T-helper 9 cell (primary cell): ENCODE data around the gene IRAK2.
A peak's percentile ranks its signal among the peaks of the same experiment; 100 is the strongest.
"Not testable (repeated sequence)": the region's sequence is repeated elsewhere in the genome, so short reads cannot be mapped to it uniquely, and the experiment has no call there.

ENCODE experiments used
- DNase-seq: peaks from one replicate; pipeline ENCODE4 v3.0.0-alpha.2; 2020
- total RNA-seq, 2 donors: gene quantifications; one replicate each; lab custom pipeline; 2026; lab: John Stamatoyannopoulos, UW

IRAK2 gene, protein sequence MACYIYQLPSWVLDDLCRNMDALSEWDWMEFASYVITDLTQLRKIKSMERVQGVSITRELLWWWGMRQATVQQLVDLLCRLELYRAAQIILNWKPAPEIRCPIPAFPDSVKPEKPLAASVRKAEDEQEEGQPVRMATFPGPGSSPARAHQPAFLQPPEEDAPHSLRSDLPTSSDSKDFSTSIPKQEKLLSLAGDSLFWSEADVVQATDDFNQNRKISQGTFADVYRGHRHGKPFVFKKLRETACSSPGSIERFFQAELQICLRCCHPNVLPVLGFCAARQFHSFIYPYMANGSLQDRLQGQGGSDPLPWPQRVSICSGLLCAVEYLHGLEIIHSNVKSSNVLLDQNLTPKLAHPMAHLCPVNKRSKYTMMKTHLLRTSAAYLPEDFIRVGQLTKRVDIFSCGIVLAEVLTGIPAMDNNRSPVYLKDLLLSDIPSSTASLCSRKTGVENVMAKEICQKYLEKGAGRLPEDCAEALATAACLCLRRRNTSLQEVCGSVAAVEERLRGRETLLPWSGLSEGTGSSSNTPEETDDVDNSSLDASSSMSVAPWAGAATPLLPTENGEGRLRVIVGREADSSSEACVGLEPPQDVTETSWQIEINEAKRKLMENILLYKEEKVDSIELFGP
- total RNA-seq = 7.7 to 18.4 reads per million in 2 donors

DNA sequence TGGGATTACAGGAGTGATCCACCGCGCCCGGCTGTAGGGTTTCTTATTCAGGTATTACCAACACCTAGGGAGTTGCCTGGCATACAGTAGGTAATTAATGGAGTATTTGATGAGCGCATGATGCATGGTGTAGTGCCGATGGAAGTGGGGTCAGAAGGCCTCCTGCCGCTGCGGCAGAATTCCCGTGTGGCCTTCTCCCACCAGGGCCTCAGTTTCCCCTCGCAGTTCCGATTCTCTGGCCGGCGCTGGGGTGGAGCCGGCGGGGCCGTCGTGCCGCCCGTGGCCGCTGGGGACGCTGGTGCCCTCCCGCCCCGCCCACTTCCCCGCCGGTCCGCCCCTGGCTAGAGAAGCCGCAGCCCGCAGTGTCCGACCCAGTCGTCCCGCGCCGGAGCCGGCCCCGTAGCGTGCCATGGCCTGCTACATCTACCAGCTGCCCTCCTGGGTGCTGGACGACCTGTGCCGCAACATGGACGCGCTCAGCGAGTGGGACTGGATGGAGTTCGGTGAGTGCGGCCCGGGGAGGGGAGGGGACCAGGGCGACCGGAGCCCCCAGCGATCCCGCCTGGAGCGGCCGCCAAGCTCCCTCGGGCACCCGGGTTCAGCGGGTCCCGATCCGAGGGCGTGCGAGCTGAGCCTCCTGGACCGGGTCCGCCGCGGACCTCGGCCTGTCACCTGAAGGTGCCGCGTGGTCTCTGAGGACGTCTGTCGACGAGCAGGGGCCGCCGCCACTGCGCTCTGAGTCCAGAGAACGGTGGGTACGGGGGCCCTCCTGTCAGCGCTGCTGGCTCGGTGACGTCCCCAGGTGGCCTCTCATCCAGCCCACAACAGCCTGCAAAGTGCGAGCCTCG is at the start of gene IRAK2:
Gene IRAK2 (plus strand): TSS at position 374 of the 848 bp plus-strand sequence. CDS start 36 bp downstream, at position 410.
- DNase-seq = peak; percentile 56

DNA sequence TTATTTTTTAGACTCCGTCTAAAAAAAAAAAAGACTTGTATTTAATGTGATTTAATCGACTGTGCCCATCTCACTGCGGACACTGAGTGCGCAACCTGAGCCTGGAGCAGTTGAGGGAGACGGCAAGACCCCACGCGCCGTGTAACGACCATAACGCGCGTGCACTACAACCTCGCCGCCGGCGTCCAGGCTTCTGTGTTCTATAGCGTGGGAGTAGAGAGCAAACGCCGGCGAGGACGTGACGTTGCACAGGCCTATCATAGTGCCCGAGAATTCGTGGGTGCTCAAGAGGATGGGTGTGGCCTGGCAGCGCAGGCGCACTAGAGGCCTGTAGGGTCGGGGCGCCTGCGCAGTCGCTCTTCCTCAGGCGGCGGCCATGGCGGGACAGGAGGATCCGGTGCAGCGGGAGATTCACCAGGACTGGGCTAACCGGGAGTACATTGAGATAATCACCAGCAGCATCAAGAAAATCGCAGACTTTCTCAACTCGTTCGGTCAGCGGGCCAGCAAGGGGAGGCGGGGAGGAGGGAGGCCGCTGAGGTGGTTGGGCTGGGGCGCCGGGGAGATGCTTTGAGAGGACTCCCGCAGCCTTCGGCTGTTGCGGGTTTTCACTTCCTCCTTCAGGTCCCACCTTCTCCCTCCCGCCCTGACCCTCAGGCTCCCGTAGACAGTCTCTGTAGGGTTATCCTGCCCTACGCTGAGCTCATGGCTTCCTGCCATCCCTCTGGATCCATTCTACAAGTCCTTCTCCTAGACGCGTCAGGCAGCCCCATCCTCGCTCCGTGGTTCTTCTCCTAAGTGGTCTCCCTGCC is 49.2 kb upstream of the IRAK2 start, which contains the start of gene BRK1:
Gene BRK1 (plus strand): TSS at position 350 of the 812 bp plus-strand sequence. CDS start 27 bp downstream, at position 377.
- peak; percentile 87 for DNase-seq

DNA sequence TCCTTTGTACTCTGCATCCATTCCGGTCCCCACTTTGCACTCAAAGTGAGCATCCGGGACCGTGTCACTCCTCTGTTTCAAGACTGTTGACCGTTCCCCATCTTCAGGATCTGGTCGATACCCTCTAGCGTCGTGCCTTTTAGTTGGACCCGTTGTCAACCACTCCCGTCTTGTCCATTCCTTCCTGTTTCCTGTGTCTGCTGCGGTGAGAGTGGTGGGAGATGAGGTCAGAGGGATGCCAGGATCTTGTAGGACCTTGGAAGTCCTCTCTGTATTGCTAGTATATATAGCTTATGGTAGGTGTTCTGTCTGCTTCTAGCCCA is 48.6 kb upstream of the IRAK2 start:
- DNase-seq = no peak

DNA sequence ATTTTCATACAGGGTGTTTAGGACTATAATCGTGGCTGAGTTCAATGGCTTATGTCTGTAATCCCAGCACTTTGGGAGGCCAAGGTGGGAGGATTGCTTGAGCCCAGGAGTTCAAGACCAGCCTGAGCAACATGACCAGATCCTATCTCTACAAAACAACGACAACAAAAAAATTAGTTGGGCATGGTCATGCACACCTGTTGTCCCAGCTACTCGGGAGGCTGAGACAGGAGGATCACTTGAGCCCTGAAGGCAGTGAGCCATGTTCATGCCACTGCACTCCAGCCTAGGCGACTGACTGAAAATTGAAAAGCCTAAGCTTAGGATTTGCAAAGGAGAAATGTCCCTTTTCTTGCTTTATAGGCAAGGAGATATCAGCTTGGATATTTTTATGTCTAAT is 47.8 kb upstream of the IRAK2 start:
- DNase-seq = no peak

DNA sequence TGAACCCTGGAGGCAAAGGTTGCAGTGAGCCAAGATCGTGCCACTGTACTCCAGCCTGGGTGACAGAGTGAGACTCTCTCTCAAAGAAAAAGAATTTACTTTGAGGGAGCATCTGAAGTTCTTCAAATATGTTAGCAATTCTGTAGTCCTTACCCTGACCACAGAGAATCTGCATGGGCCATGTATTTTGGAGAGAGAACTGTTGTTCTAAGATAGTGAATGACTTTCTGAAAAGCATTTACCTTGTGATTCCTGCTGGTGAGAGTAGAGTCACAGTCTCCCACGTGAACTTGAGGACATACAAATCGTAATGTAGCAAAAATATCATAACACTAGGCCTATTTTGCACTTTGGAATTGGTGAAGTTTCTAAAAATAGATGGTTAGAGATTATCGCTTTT is 45.3 kb upstream of the IRAK2 start:
- no peak for DNase-seq

DNA sequence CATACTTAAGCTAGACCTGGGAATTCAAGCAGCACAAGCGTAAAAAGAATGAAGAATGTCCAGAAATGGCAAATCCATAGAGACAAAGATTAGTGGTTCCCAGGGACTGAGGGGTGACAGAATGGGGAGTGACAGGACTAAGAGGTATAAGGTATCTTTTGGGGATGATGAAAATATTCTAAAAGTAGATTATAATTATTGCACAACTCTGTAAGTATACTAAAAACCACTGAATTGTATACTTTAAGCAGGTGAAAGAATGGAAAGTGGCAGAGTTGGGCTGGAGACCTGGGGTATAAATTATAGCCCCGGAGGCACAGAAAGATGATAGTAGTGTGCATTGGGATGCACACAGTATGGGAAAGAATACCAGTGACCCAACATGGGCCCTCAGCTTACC is 43.7 kb upstream of the IRAK2 start:
- no peak for DNase-seq

DNA sequence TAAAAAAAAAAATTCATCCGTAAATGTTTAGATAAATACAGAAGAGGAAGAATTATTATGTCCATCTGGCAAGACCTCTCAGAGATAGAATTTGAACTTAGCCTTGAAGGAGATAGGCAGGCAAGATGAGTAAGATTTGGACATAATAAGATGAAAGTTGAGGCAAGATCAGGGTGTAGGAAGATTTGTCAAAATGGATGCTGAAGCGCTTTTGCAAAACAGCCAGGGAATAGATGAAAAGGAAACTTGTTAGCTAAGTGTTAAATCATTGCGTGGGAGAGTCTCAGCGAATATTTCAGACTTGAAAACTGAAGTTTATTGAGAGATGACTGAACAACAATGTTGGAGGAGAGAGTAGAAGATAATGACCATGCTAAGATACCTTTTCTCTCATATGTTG is 42.0 kb upstream of the IRAK2 start:
- DNase-seq = no peak

DNA sequence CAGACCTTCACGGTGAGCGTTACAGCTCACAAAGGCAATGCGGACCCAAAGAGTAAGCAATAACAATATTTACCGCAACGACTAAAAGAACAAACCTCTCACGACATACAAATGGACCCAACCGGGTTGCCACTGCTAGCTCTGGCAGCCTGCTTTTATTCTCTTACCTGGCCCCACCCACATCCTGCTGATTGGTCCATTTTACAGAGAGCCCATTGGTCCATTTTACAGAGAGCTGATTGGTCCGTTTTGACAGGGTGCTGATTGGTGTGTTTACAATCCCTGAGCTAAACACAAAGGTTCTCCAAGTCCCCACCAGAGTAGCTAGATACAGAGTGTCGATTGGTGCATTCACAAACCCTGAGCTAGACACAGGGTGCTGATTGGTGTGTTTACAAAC is 28.8 kb upstream of the IRAK2 start:
- DNase-seq = not testable (repeated sequence)

DNA sequence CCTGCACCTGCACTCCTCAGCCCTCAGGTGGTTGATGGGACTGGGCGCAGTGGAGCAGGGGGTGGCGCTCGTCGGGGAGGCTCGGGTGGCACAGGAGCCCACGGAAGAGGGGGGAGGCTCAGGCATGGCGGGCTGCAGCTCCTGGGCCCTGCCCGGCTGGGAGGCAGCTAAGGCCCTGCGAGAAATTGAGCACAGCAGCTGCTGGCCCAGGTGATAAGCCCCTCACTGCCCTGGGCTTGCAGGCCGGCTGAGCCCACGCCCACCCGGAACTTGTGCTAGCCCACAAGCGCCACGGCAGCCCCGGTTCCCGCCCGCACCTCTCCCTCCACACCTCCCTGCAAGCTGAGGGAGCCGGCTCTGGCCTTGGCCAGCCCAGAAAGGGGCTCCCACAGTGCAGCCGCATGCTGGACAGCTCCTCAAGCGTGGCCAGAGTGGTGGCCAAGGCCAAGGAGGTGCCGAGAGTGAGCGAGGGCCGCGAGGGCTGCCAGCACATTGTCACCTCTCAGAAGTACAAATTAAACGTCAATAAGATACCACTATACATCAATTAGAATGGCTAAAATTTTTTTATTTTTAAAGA is 28.2 kb upstream of the IRAK2 start:
- DNase-seq = no peak

DNA sequence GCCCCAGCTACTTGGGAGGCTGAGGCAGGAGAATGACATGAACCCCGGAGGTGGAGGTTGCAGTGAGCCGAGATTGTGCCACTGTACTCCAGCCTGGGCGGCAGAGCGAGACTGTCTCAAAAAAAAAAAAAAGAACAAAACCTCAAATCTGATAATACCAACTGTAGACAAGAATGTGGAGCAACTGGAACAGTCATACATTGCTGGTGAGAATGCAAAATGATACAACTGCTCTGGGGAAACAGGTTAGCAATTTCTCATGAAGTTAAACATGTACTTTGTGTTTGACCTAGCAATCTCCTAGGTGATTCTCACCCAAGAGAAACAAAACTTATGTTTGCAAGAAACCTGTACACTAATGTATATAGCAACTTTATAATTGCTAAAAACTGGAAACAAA is 27.5 kb upstream of the IRAK2 start:
- DNase-seq = no peak

DNA sequence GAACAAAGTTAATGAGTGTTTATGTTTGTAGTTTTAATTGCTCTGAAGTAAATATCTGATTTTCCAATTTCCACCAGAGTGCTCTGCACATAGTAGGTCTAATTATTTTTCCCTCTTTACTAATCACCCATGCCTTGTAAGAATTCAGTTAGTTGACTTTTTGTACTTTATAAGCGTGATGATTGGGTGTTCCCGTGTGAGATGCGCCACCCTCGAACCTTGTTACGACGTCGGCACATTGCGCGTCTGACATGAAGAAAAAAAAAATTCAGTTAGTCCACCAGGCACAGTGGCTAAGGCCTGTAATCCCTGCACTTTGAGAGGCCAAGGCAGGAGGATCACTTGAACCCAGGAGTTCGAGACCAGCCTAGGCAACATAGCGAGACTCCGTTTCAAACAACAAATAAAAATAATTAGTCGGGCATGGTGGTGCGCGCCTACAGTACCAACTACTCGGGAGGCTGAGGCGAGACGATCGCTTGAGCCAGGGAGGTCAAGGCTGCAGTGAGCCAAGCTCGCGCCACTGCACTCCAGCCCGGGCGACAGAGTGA is 23.6 kb upstream of the IRAK2 start:
- no peak for DNase-seq

DNA sequence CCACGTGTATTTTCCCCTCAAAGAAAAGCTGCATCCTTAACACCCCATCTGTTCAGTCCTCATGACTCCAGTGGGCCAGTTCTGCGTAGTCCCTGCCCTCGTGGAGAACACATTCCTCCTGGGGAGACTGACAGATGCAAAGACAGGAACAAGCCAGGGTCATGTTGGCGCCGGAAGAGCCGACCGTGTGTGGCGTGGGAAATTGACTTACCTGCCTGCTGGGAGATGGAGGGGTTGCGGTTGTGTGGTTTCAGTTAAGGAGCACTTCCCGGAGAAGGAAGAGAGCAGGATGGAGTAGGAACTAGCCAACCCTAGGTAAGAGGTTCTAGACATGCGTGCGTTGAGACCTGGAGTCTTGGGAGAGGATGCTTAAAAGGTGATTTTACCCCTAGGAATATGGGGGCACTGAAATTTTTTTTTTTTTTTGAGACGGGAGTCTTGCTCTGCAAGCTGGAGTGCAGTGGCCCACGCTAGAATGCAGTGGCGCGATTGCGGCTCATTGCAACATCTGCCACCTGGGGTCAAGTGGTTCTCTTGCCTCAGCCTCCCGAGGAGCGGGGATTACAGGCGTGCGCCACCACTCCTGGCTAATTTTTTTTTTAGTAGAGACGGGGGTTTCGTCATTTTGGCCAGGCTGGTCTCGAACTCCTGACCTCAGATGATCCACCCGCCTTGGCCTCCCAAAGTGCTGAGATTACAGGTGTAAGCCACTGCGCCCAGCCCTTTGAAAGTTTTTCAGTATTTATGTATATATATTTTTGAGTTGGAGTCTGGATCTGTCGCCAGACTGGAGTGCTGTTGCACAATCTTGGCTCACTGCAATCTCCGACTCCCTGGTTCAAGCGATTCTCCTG is 21.8 kb upstream of the IRAK2 start:
- peak; percentile 6 for DNase-seq

DNA sequence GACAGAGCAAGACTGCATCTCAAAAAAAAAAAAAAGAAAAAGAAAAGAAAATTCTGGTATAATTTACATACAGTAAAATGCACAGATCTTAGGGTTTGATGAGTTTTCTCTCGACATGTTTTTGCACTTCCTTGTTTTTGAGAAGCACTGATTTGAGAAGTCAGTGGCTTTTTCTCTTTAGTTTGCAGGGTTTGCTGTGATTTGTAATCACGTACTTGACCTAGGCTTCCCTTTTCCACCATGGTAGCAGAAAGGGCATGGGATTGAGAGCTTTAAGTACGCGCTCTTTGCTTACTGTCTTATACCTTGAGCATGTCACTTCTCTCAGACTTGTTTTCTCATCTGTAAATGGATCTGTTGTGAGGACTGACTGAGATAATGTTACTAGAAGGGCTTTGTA is 19.0 kb upstream of the IRAK2 start:
- no peak for DNase-seq

DNA sequence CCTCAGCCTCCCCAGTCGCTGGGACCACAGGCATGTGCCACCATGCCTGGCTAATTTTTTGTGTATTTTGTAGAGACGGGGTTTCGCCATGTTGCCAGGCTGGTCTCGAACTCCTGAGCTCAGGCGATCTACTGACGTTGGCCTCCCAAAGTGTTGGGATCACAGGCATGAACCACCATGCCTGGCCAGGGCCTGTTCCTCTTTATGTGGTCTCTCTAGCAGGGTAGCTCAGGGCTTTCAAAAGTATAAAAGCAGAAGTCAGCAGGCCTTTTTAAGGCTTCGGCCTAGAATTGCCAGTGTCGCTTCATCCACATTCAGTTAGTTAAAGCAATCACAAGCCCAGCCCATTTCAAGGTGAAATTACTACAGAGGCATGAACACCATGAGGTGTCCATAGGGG is 15.5 kb upstream of the IRAK2 start:
- no peak for DNase-seq

DNA sequence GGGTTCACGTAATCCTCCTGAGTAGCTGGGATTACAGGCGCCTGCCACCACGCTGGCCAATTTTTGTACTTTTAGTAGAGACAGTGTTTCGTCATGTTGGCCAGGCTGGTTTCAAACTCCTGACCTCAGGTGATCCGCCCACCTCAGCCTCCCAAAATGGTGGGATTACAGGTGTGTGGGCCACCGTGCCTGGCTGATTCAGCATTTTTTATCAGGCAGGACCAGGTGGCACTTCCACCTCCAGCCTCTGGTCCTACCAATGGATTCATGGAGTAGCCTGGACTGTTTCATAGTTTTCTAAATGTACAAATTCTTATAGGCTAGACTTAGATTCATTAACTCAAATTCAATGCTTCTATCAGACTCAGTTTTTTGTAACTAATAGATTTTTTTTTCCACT is 13.7 kb upstream of the IRAK2 start:
- DNase-seq = no peak

DNA sequence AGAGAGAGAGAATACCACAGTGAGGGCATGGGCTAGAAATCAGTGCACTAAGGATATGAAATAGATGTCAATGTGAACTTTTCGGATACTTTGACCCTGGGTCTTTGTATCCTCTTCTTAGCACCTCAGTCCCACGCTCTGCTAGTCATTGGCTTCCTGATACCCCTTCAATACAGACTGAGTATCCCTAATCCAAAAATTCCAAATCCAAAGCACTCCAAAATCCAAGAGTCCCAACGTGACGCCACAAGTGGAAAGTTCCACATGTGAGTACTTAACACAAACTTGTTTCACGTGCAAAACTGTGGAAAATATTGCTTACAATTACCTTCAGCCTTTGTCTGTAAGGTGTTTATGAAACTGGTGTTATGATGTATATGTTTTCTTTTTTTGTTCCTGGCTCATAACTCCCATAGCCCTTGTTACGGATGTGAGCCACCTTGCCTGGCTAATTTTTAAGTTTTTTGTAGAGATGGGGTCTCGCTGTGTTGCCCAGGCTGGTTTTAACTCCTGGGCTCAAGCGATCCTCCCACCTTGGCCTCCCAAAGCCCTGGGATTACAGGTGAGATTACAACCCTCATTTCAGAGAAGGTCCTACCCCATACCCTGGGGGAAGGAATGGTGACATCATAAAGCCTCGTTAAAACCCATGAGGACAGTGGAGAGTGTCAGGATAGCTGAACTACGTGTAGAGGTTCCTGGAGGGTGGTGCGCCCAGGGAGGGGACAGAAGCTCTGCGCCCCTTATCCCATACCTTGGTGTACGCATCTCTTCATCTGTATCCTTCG is 10.2 kb upstream of the IRAK2 start:
- no peak for DNase-seq

DNA sequence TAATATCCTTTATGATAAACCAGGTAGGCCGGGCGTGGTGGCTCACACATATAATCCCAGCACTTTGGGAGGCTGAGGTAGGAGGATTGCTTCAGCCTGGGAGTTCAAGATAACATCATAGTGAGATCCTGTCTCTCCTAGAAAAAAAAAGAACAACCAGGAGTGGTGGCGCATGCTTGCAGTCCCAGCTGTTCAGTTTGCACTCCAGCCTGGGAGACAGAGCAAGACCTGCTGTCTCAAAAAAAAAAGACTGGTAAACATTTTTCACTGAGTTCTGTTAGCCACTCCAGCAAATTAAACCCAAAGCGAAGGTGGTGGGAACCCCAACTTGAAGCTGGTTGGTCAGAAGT is 9.6 kb upstream of the IRAK2 start:
- DNase-seq = no peak

DNA sequence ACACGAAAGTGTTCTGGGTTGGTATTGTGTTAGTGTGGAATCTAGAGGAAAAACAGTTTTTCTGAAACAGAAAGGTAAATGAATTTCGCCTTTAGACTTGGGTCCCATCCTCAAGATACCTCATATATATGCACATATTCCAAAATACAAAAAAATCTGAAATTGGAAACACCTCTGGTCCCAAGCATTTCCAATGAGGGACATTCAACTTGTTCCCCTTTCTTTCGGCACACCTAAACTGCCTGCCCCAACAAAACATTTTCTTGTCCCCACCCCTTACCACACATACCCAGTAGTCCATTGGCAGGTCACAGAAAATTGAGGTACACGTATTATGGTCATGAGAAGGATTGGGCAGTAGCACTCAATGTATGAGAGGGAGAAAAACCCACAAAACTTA is 9.1 kb upstream of the IRAK2 start:
- no peak for DNase-seq

DNA sequence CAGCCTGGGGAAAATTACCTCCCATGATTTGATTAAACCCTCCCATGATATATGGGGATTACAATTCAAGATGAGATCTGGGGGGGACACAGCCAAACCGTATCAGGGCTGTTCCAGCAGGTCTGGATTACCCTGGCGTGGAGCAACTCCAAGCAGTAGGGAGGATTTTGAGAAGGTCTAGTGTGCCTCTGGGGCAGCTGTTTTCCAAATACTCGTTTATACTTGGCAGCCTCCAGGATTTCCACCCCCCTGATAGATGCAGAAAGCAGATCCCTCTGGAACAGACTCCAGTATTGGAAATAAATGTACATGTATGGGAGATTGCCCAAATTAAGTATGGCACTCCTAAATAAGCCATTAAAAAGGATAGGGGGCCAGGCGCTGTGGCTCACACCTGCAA is 7.7 kb upstream of the IRAK2 start:
- DNase-seq = no peak

DNA sequence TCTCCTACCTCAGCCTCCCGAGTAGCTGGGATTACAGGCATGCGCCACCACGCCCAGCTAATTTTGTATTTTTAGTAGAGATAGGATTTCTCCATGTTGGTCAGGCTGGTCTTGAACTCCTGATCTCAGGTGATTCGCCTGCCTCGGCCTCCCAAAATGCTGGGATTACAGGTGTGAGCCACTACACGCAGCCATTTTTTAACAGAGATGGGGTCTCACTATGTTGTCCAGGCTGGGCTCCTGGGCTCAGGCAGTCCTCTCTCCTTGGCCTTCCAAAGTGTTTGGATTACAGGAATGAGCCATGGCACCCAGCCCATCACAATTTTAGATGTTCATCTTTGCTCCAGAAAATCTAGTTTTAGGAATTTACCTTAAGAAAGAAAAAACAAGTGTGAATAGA is 6.2 kb upstream of the IRAK2 start:
- DNase-seq = not testable (repeated sequence)
